ENCODE measurements around the gene MANEAL. TPM values are rescaled to one million over a fixed set of nuclear protein-coding genes. Genes with fewer than 3 reads are reported as not detected.

Gene MANEAL
- total RNA-seq, 2 donors from 2014 or later: 0.99 to 6.2 TPM

DNA sequence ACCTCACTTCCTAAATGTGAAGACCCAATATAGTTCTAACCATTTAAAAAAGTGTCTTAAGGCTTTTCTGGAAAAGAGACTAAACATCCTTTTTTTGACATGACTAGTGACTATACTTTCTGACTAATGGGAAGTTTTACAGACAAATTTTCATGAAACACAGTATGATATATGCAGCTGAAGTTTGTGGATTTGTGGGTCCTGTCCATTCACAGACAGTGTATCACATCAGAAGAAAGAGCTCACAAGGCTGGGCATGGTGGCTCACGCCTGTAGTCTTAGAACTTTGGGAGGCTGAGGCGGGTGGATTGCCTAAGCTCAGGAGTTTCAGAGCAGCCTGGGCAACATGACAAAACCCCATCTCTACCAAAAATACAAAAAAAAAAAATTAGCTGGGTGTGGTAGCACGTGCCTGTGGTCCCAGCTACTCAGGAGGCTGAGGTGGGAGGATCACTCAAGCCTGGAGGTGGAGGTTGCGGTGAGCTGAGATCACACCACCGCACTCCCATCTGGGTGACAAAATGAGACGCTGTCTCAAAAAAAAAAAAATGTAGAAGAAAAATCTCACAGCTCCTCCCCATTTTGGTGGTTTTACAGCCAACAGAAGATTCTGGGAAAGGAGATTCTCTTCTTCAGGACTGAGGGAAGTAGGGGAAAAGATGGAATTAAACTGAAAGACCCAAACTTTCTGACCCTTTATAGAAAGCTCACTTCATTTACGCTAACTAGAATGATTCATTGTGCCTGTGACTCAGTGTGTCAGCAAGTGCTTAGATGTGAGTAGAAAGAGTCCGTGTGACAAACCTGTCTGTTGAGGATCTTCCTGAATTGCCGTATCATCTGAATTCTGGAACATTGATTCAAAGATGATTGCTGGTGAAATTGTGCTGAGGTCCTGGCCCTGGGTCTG, 29.5 kb downstream of the MANEAL start:
- Histone ChIP-seq H3K36me3 (replicated peaks in 1 of 2; ENCODE audit: insufficient read depth in 1 of 2, low read depth in 2 of 2) (peaks cover 10 to 18% of the 10 kb centered on the region in 2 donors), H3K4me1 (no peaks in the 10 kb centered on the region), H3K27me3 (no peaks in the 10 kb centered on the region), H3K27ac (no peak overlapping the region), H3K9me3 (no peaks in the 10 kb centered on the region), H3K4me3 (no peak overlapping the region)
- intact Hi-C loops (cut with DNase I): no loop called here
- TF ChIP-seq, protein P1, sequence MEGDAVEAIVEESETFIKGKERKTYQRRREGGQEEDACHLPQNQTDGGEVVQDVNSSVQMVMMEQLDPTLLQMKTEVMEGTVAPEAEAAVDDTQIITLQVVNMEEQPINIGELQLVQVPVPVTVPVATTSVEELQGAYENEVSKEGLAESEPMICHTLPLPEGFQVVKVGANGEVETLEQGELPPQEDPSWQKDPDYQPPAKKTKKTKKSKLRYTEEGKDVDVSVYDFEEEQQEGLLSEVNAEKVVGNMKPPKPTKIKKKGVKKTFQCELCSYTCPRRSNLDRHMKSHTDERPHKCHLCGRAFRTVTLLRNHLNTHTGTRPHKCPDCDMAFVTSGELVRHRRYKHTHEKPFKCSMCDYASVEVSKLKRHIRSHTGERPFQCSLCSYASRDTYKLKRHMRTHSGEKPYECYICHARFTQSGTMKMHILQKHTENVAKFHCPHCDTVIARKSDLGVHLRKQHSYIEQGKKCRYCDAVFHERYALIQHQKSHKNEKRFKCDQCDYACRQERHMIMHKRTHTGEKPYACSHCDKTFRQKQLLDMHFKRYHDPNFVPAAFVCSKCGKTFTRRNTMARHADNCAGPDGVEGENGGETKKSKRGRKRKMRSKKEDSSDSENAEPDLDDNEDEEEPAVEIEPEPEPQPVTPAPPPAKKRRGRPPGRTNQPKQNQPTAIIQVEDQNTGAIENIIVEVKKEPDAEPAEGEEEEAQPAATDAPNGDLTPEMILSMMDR (IDR thresholded peaks at IDR 0.05): no peak
- no peak for TF ChIP-seq POLR2A (IDR thresholded peaks at IDR 0.05)
- WGBS, 2 donors: 88 to 92% methylated on average over 9 of the region's 9 CpGs
- DNase-seq (no peak), ATAC-seq (no peak)

DNA sequence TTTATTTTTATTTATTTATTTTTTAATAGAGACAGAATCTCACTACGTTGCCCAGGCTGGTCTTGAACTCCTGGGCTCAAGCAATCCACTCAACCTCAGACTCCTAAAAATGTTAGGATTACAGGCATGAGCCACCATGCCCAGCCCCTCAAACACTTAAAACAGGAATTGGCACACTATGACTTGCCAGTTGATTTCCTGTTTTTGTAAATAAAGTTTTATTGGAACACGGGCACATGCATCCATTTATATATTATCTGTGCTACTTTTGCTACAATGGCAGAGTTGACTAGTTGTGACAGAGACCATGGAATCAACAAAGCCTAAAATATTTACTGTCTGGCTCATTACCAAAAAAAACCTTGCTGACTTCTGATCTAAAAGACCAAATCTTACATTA, 30.4 kb downstream of the MANEAL start:
- peaks cover 10 to 18% of the 10 kb centered on the region in 2 donors for H3K36me3 ChIP-seq (replicated peaks in 1 of 2; ENCODE audit: insufficient read depth in 1 of 2, low read depth in 2 of 2)
- TF ChIP-seq POLR2A (IDR thresholded peaks at IDR 0.05): no peak
- TF ChIP-seq, protein P1 (IDR thresholded peaks at IDR 0.05): no peak
- ATAC-seq: no peak

GRCh38 chr1:37825506-37825905, 31.9 kb downstream of the MANEAL start:
- 67 to 72% methylated on average over 2 of the region's 2 CpGs for WGBS, 2 donors
- DNase-seq (no peak), ATAC-seq (no peak)
- Histone ChIP-seq H3K9me3 (no peaks in the 10 kb centered on the region), H3K4me3 (no peak overlapping the region), H3K36me3 (replicated peaks in 1 of 2; ENCODE audit: insufficient read depth in 1 of 2, low read depth in 2 of 2) (peaks cover 10 to 18% of the 10 kb centered on the region in 2 donors), H3K4me1 (no peaks in the 10 kb centered on the region), H3K27ac (no peak overlapping the region), H3K27me3 (no peaks in the 10 kb centered on the region)
- intact Hi-C loops (cut with DNase I): no loop called here
- TF ChIP-seq, protein P1 (IDR thresholded peaks at IDR 0.05): no peak
- TF ChIP-seq POLR2A (IDR thresholded peaks at IDR 0.05): no peak

More for the DNA sequence above, 30.4 kb downstream of the MANEAL start:
- H3K27ac ChIP-seq: no peak overlapping the region
- no peak for DNase-seq
- no peak overlapping the region for H3K4me3 ChIP-seq
- H3K4me1 ChIP-seq: no peaks in the 10 kb centered on the region
- no peaks in the 10 kb centered on the region for H3K27me3 ChIP-seq
- H3K9me3 ChIP-seq: no peaks in the 10 kb centered on the region
- intact Hi-C loops (cut with DNase I): no loop called here
- WGBS, 2 donors: 96 to 98% methylated on average over 2 of the region's 2 CpGs

DNA sequence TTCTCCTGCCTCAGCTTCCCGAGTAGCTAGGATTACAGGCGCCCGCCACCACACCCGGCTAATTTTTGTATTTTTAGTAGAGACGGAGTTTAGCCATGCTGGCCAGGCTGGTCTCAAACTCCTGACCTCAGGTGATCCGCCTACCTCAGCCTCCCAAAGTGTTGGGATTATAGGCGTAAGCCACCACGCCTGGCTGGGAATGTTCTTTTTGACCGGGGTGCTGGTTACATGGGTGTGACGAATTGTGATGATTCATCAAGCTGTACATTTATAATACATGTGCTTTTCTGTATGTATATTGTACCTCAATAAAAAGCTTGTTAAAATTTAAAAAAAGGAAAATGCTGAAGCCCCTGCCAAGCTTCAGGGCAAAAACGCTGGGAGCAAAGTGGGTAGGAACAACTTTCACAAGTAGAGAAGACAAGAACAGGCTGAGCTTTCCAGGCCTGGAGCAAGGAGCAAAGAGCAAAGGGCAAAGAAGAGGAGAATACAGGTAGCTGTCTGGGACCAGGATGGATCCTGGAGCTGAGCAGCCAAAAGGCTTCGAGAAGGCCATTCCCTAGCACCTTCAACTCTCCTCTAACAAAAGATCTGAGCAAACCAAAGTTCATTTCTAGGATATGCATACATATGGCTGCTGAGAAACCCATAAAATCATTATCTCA, 34.9 kb downstream of the MANEAL start:
- ATAC-seq: no peak
- TF ChIP-seq, protein P1 (IDR thresholded peaks at IDR 0.05): no peak
- no peak for TF ChIP-seq POLR2A (IDR thresholded peaks at IDR 0.05)
- intact Hi-C loops (cut with DNase I): no loop called here
- Histone ChIP-seq H3K27me3 (no peaks in the 10 kb centered on the region), H3K36me3 (replicated peaks in 1 of 2; ENCODE audit: insufficient read depth in 1 of 2, low read depth in 2 of 2) (peaks cover 6 to 8% of the 10 kb centered on the region in 2 donors), H3K27ac (no peak overlapping the region), H3K4me1 (no peaks in the 10 kb centered on the region), H3K9me3 (no peaks in the 10 kb centered on the region), H3K4me3 (no peak overlapping the region)
- no peak for DNase-seq
- WGBS, 2 donors: 87 to 92% methylated on average over 12 of the region's 12 CpGs
